ENCODE results near the gene KDF1.

DNA sequence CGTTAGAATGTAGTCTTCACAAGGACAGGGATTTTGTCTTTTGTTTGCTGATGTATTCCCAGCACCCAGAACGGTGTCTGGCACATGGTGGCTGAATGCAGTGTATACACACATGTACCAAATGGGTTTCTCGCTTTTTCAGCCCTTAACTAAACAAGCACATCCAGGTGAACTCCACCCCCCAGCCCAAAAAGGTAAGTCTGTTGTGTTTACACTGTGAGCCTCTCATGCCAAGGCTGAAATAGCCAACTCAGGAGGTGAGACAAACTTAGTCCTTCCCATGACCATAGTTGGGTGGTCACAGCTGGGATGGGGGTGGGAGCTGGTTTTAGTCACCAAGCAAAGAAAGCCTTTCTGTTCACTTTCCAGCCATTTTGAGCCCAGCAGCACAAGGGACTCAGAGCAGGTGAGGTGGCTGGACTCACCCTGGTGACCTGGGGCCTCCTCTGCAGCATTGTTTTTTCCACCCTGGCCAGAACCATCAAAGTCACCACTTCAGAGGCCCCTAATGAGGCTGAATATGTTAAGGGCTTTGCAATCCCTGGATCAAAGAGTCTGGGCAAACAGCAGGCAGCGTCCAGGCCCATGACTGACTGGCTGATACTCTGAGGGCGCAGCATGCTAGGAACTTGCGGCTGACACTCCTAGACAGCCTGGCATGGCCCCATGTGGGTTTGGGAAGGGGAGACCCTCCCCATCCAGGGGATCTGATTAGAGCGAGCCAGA lies 43.6 kb upstream of the KDF1 start:
- TF ChIP-seq POLR2A (IDR thresholded peaks at IDR 0.05) (no peak), CTCF (IDR thresholded peaks at IDR 0.05) (no peak)

Measured in gastroesophageal sphincter (tissue), 3 donors.